GM20000 (cell line): ENCODE measurements around the gene SLC29A2.

ENCODE experiments used
- DNase-seq: peaks from one replicate; pipeline ENCODE4 v3.0.0; 2012; ENCODE audit warnings: low spot score
- CTCF ChIP-seq: IDR thresholded peaks from 2 replicates; pipeline ENCODE4 v1.5.1; 2012; ENCODE audit warnings: mild to moderate bottlenecking, control low read depth; ENCODE audit errors: extremely low read depth, missing control alignments

SLC29A2 gene

GRCh38 chr11:66415423-66415822 is 43.9 kb upstream of the SLC29A2 start:
- DNase-seq = no peak
- no peak for TF ChIP-seq CTCF

- DNase-seq = no peak
- no peak for TF ChIP-seq CTCF
Observed at GRCh38 chr11:66414120-66414934, 42.8 kb upstream of the SLC29A2 start.

GRCh38 chr11:66413167-66413566 is 41.6 kb upstream of the SLC29A2 start:
- no peak for TF ChIP-seq CTCF
- DNase-seq = no peak

GRCh38 chr11:66412110-66412509 is 40.5 kb upstream of the SLC29A2 start:
- no peak for TF ChIP-seq CTCF
- no peak for DNase-seq

GRCh38 chr11:66411323-66411722 is 39.8 kb upstream of the SLC29A2 start:
- DNase-seq = no peak
- no peak for TF ChIP-seq CTCF

- no peak for DNase-seq
- no peak for TF ChIP-seq CTCF
Observed at GRCh38 chr11:66410191-66410590, 38.6 kb upstream of the SLC29A2 start.

GRCh38 chr11:66409226-66409625 is 37.7 kb upstream of the SLC29A2 start:
- DNase-seq = no peak
- TF ChIP-seq CTCF = no peak
